ENCODE results near the gene AUTS2.

DNA sequence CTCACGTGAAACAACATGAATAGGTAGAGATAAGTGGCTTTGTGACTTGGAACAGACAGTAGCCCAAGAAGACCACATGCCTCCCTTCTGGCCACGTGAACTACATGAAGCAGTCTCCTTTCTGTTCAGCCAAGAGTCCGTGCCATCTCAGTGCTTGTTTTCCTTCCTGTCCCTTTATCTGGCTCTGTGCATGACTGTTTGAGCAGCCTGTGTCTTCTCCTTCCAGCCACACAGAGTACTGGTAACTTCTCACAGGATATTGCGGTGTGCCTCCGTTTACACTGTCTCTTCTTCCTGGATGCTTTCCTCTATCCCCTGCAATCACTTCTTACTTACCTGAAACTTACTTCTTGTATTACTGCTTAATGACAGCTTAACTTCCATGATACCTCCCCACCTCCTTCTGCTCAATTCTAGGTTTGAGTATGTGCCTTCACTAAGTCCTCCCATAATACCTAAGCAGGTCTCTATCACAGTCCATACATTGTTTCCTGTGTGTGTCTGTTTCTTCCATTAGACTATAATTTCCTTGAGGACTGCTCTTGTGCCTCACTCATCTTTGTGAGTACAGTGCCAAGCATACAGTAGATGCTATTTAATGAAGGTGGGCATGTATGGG, 748.7 kb downstream of the AUTS2 start:
- TF ChIP-seq, protein P1, sequence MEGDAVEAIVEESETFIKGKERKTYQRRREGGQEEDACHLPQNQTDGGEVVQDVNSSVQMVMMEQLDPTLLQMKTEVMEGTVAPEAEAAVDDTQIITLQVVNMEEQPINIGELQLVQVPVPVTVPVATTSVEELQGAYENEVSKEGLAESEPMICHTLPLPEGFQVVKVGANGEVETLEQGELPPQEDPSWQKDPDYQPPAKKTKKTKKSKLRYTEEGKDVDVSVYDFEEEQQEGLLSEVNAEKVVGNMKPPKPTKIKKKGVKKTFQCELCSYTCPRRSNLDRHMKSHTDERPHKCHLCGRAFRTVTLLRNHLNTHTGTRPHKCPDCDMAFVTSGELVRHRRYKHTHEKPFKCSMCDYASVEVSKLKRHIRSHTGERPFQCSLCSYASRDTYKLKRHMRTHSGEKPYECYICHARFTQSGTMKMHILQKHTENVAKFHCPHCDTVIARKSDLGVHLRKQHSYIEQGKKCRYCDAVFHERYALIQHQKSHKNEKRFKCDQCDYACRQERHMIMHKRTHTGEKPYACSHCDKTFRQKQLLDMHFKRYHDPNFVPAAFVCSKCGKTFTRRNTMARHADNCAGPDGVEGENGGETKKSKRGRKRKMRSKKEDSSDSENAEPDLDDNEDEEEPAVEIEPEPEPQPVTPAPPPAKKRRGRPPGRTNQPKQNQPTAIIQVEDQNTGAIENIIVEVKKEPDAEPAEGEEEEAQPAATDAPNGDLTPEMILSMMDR (conservative IDR thresholded peaks at IDR 0.05 in 1 of 2, IDR thresholded peaks at IDR 0.05 in 1 of 2; ENCODE audit: low read depth in 1 of 2, low read length in 2 of 2), result no peak
- no peak for TF ChIP-seq EZH2 (IDR thresholded peaks at IDR 0.05; ENCODE audit: low read length, missing control alignments)
